HG02798 (cell line): Measurements from ENCODE around the gene GDF10.

Experiments
- ATAC-seq: cut with Tn5 transposase; IDR thresholded peaks from one replicate; pipeline ENCODE4 v1.9.1; 2021; ENCODE audit warnings: mild to moderate bottlenecking; ENCODE audit not compliant: unreplicated experiment, poor library complexity

The GDF10 gene

DNA sequence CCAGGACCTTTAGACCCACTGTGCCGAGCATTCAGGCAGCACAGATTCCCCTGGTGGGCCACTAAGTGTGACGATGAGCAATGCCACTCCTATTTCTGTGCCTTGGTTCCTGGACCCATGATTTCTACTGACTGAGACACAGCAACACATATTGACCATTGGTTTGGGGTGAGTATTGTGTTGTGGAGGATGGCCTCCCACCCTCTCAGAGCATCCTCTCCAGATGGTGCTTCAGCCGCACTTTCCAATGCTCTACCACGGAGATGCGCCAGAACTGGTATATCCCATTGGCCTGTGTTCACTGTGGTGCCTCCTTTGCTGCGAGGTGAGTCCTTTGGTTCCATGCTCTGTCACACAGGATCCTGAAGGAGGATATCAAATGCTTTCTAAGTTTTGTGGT lies 10.1 kb upstream of the GDF10 start:
- no peak for ATAC-seq

DNA sequence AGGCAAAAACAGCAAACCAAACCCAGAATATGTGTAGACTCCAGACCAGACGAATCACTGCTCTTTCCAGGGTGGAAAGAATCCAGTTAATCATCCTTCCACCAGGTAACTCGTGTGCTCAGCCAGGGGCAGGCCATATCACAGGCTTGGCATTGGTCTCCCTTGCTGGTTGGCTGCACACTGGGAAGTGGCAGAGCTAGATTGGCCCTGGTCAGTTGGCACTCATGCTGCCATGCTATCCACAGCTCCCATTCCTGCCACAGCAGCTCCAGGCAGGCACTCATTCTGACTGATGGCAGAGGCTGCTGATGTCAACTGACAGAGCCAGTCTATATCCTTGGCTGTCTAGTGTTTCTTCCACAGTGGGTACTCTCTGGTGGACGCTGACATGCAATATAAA lies 9.7 kb upstream of the GDF10 start:
- no peak for ATAC-seq

DNA sequence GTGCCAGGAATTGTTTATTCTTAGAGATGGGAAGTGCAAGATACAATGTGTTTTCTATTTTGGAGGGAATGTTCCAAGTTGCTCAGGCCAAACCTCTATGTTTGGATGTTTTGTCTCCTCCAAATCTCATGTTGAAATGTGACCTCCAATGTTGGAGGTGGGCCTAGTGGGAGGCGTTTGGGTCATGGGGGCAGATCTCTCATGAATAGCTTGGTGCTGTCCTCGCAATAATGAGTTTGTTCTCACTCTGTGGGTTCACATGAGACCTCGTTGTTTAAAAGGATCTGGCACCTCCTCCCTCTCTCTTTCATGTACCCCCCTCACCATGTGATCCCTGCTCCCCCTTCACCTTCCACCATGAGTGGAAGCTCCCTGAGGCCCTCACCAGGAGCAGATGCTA lies 8.3 kb upstream of the GDF10 start:
- ATAC-seq: no peak

DNA sequence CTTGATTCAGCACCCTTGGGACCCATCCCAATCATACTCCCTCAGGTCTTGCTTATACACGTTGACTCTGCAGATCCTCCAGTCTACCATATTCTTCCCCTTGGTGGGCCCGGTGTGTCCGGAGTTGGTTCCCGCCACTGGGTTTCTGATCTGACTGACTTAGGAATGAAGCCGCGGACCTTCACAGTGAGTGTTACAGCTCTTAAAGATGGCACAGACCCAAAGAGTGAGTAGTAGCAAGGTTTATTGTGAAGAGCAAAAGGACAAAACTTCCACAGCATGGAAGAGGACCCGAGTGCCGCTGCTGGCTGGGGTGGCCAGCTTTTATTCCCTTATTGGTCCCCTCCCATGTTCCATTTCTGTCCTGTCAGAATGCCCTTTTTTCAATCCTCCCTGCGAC lies 5.9 kb upstream of the GDF10 start:
- no peak for ATAC-seq

DNA sequence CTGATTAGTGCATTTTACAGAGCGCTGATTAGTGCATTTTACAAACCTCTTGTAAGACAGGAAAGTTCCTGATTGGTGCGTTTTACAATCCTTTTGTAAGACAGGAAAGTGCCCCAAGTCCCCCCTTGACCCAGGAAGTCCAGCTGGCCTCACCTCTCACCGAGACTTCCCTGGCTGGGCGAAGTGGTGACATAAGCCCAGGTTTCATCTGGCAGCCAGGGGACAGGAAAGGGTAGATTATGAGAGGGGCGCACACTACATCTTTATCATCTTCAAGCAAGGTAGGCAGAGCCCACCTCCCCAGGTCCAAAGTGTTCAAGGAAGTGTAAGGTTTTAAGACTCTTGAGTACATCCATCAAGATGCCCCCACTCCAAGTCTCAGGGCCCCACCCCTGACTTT lies 5.5 kb upstream of the GDF10 start:
- ATAC-seq: no peak

DNA sequence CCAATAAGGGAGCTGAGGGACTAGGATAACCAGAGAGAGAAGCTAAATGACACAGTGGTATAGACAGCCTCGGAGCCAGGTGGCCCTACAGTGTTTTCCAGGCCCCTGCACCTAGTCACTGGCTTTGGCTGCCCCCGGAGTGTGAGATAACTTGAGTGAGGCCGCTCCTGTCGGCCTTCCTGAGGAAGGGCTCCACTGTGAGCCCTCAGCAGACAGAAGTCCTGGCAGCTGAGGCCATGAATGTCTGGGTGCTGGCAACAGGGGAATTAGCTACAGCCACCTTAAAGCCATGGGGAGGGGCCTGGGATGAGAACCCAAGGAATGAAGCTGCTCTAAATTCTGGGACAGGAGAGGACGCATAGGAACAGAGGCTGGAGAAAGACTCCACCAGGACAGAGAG lies 4.6 kb upstream of the GDF10 start:
- no peak for ATAC-seq

DNA sequence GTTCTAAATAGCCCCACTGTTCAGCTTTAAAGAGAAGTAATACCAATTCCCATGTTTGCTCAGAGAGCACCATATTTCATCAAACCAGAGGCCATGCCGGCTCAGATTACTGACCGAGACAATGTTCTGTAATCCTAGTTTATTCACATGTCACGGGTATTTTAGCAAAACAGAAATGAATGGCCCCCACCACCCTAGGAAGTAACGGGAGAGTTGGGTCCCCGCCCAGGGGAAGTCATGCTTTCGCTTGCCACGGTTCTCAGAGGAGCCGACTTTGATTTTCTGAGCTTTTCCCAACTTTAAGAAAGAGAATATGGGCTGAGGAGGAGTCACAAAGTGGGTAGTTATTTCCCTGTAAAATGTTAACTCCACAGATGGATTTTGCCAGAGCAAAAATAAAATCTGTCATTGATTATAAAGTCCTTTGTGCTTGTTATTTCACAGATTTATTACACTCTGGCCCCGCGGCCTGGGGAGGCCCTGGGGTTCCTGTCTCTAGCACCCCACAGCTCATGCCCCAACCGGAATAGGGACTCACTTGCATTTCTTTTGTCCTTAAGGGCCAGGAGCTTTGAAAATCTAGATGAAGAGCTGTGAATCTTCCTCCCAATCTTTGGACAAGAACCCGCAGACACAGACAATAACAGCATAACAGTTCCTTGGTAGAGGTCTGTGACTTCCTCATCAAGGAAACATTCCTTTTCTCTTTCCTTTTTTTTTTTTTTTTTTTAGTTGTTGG lies 3.7 kb upstream of the GDF10 start:
- ATAC-seq: no peak

DNA sequence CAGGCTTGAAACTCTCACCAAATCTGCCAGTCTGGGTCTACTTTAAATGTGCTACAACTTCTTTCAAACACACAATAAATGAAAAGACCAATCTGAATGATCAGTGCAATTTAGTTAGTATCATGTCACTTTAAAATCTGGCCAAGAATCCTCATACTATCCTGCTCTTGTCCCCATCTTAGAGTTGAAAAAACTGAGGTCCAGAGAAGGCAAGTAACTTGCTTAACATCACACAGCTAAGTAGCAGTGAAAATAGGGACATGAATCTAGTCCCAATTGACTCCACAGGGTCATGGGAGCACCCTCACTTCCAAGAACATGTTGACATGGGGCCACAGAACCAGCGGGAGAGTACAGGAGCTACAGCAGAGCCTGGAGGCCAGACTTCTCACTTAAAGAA lies 3.1 kb upstream of the GDF10 start:
- no peak for ATAC-seq

DNA sequence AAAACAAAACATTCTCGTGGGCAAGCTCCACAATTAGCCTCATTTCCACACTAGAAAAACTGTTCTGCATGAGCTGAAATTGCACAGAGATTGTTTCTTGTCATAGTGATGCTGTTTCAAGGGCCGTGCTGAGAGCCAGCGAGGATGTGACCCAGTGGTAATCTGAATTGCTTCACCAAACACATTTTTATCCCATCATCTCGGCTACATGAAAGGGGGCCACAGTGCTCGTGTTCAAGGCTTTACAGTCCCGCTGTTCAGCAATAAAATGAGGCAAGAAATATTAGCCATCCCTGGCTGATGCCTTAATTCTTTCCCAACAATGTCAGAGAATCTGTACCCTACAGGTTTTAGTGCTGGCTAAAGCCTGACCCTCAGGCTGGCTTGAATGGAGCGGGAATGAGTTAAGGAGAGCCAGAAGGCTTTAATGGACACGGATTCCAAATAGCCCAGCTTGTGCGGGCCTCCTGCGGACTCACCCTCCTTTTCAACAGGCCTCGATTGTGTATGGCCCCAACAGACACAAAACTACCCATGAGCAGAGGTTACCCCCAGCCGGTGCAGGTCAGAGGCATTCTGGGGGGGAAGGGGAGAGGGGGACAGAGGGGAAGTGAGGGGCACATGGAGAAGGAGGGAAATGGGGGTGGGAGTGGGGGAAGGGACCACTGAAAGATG lies 2.0 kb upstream of the GDF10 start:
- ATAC-seq: no peak

DNA sequence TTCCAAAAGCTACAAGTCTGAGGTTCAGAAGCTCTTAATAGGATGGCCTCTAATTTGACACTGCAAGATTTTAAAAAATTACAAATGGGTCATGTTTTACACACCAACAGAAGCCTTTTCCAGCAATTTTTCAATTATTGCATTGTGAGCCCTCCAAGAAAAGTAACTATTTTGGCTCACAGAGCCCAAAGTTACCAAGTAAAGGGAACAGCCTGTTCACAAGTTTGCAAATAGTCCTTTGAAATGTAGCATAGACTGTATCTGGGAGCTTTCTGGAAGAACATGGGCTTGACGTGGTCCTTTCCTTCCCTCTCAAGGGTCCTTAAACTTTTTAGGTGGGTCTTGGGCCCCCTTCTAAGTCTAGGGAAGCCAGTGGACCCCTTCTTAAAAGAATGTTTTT lies 1.3 kb upstream of the GDF10 start:
- no peak for ATAC-seq

DNA sequence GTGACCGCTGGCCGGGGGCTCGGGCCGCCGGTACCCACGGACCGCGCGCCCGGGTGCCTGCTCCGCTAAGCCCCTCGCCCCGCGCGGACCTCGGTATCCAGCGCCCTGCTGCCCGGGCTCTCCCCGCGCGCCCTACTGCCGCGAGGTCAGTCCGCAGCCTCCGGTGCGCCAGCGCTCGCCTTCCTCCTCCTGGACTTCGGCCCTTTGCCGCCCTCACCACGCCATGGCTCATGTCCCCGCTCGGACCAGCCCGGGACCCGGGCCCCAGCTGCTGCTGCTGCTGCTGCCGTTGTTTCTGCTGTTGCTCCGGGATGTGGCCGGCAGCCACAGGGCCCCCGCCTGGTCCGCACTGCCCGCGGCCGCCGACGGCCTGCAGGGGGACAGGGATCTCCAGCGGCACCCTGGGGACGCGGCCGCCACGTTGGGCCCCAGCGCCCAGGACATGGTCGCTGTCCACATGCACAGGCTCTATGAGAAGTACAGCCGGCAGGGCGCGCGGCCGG lies 483 bp downstream of the GDF10 start:
- no peak for ATAC-seq

DNA sequence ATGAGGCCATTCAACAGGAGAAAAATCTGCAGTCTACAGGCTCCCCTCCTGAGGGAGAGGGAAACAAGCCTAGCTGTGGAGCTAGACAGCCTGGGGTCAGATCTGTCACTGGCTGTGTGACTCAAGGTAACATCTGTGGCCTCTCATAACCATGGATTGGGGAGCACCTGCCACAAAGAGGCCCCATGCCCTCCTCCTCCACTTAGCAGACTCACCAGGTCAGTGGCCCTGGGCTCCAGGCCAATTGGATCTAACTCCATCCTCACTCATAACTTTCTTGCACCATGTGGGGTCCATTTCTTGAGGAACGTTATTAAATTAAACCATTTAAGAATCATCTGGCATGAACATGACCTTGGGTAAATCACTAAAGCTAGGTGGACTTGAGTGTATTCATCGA lies 1.8 kb downstream of the GDF10 start:
- ATAC-seq: no peak

DNA sequence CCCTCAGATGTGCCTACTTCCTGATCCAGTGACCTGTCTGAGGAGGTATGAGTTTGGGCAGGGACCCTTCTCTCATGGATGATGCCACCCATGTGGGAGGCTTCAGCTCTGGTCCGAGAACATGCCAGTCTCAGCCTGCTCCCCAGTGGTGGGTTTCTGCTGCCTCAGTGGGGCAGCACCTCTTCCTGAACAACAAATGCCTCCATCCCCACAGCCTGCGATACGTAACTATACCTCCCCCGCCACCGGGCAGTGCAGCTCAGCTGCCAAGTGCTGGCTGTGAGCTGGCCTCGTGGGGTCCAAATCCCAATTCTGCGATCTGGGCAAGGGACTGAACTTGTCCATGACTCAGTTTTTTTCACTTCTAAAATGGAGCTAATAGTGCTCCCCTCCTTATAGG lies 3.1 kb downstream of the GDF10 start:
- no peak for ATAC-seq

DNA sequence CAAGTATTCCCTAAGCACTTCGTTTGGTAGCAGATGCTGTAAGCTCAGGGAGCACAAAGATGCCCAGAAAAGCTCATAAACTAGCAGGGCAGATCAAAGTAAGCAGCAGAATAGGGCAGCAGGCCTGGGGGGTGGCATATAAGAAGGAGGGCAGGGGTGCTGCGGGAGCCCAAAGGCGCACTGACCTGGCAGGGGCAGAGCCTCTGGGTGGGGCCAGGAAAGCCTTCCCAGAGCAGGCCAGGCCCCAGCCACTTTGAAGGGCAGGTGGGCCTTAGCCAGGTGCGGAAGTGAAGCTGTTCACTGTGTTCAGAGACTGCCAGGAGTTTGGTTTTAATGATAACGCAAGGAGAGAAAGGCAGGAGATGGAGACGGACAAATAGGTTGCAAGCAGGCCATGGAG lies 3.9 kb downstream of the GDF10 start:
- no peak for ATAC-seq

DNA sequence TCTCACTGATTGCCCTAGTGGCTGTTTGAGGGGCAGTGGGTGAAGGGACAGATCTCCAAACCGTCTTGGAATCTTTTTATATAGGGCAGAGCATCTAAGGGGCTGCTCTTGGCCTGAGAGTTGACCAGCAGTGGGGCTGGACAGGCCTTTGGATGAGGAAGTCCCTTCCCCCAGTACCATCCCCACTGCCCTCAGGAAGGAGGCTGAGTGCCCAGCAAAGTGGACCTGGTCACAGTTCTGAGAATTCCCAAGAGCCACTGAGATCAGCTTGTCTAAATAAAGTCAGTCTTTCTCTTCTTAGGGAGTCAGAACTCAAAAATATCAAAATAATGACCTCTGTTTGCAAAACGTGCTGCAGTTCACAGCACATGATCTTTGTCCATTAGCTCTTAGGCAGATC lies 5.6 kb downstream of the GDF10 start:
- ATAC-seq: no peak

DNA sequence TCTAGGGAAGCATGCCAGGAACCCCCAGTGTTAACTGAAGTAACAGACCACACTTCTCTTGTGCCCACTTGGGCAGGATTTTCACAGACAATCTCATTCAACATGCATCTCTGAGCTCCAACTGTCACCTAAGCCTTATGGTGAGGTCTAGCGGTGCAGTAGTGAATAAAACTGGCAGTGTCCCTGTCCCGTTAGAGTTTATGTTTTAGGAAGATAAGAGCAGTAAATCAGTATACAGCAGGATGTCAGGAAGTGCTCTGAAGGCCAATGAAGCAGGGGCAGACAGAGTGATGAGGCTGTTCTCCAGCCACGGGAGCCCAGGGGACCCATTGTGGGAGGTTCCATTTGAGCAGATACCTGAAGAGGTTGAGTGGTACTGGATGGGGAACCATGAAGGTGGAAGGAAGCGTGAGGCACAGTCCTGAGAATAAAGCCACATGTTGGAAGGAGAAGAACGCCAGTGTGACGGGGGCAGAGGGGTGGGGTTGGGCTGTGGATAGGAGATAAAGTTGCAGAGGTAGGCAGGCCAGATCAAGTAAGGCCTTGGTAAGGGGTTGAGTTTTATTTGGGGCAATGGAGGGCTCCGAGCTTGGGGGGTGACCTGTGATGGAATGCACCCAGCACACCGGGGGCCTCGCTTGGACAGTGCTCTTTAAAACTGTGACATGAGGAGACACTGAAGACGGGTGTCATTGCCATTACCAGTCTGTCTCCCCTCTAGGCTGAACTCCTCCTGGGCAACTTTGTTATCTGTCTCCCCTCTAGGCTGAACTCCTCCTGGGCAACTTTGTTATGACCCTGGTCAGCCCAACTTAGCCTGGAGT lies 6.6 kb downstream of the GDF10 start:
- ATAC-seq: no peak

DNA sequence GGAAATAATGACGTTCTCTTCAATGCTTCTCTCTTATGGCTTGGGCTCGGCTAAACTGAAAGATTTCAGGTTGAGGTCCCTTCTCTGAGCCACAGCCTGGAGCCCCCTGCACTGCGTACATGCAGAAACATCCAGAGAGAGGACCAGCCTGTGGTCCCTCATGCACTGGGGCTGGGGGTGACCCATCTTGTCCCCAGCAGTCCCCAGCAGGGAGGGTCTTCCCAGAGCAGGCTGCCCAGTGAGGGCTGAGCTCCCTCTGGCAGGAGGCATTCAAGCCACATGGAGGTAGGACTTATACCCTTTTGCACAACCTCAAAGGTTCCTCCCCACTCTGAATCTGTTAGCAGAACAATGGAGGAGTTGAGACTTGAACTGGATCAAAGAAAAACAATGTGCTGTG lies 7.4 kb downstream of the GDF10 start:
- ATAC-seq: no peak

DNA sequence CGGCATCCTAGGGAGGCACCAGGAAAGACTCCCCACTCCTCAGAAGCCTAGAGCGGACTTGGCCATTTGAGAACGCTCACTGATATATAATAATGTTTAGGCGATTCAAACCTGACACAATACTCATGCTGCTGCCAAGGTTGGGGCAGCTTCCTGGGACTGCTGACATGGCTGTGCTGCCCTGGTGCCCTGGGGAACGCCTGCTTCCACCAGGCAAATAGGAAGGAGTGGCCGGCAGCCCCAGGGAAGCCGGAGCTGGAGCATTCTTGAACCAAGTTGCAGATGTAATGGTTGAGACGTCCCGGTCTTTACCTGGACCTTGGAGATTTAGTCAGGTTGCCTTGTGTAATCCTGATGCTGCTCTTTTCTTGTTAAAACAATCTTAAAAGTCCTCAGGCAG lies 8.8 kb downstream of the GDF10 start:
- ATAC-seq: no peak

DNA sequence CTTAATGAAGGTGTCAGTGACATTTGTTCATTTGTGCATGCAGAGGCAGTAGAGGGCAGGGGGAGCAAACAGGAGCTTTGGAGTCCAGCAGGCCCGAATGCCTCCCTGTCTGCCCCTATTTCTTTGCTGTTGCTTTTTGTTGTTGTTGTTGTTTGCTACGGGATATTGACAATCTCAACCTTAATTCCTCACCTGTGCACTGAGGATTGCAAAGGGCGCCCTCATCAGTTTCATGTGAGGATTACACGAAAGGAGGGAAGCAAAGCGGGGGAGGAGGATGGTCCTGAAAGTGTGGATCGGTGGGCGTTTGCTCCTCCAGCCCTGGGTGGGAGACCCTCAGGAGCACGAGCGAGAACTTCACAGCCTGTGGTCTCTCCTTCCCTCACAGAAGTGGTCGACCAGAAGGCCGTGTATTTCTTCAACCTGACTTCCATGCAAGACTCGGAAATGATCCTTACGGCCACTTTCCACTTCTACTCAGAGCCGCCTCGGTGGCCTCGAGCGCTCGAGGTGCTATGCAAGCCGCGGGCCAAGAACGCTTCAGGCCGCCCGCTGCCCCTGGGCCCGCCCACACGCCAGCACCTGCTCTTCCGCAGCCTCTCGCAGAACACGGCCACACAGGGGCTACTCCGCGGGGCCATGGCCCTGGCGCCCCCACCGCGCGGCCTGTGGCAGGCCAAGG lies 9.6 kb downstream of the GDF10 start:
- no peak for ATAC-seq

DNA sequence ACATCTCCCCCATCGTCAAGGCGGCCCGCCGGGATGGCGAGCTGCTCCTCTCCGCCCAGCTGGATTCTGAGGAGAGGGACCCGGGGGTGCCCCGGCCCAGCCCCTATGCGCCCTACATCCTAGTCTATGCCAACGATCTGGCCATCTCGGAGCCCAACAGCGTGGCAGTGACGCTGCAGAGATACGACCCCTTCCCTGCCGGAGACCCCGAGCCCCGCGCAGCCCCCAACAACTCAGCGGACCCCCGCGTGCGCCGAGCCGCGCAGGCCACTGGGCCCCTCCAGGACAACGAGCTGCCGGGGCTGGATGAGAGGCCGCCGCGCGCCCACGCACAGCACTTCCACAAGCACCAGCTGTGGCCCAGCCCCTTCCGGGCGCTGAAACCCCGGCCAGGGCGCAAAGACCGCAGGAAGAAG lies 10.1 kb downstream of the GDF10 start:
- ATAC-seq: no peak
